ENCODE data around the gene A1BG. TPM values are rescaled to one million over a fixed set of nuclear protein-coding genes. Genes with fewer than 3 reads are reported as not detected.

The A1BG gene
- total and polyA plus RNA-seq, 2 of the 13 experiments (the other 11 are each of a cell fraction or from before 2014, with no cell fraction given) = 14.7 to 41.4 TPM

DNA sequence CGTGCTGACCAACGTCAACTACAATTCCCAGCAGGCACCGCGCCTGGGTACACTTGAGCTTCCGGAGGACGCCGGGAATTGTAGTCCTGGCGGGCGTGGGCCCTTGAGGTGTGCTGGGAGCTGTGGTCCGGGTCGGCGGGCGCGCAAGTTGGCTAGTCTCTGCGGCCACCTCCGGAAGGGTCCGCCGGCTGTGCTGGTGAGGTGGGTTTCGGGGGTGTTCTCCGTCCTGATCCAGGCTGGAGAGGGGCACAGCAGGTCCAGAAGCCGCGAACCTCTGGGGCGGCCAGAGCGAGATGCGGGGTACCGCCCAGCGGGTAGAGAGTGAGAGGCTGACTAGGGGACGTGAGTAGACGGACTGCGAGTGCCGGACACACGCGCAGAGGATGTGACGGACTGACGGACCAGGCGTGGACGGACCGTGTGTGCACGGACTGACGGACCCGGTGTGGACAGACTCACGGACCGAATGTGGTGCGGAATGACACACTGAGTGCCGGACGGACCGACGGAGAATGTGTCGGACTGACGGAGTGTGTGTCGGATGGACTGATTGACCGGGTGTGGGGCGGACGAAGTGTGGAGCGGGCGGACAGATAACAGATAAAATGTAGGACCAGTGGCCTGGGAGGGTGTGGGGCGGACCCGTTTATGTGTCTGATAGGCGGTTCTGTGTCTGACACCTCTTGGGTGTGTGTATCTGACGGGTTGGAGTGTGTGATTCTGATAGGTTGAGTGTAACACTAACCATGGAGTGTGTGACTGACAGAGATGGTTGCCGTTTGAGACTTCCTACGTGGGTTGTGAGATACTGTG lies 26.2 kb downstream of the A1BG start, which contains the start of gene ZSCAN22 (continued):
- TF ChIP-seq, protein P1, sequence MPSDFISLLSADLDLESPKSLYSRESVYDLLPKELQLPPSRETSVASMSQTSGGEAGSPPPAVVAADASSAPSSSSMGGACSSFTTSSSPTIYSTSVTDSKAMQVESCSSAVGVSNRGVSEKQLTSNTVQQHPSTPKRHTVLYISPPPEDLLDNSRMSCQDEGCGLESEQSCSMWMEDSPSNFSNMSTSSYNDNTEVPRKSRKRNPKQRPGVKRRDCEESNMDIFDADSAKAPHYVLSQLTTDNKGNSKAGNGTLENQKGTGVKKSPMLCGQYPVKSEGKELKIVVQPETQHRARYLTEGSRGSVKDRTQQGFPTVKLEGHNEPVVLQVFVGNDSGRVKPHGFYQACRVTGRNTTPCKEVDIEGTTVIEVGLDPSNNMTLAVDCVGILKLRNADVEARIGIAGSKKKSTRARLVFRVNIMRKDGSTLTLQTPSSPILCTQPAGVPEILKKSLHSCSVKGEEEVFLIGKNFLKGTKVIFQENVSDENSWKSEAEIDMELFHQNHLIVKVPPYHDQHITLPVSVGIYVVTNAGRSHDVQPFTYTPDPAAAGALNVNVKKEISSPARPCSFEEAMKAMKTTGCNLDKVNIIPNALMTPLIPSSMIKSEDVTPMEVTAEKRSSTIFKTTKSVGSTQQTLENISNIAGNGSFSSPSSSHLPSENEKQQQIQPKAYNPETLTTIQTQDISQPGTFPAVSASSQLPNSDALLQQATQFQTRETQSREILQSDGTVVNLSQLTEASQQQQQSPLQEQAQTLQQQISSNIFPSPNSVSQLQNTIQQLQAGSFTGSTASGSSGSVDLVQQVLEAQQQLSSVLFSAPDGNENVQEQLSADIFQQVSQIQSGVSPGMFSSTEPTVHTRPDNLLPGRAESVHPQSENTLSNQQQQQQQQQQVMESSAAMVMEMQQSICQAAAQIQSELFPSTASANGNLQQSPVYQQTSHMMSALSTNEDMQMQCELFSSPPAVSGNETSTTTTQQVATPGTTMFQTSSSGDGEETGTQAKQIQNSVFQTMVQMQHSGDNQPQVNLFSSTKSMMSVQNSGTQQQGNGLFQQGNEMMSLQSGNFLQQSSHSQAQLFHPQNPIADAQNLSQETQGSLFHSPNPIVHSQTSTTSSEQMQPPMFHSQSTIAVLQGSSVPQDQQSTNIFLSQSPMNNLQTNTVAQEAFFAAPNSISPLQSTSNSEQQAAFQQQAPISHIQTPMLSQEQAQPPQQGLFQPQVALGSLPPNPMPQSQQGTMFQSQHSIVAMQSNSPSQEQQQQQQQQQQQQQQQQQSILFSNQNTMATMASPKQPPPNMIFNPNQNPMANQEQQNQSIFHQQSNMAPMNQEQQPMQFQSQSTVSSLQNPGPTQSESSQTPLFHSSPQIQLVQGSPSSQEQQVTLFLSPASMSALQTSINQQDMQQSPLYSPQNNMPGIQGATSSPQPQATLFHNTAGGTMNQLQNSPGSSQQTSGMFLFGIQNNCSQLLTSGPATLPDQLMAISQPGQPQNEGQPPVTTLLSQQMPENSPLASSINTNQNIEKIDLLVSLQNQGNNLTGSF (CRISPR knock-in tag; IDR thresholded peaks at IDR 0.05) = no peak
- TF ChIP-seq ZNF34 (CRISPR knock-in tag; IDR thresholded peaks at IDR 0.05; ENCODE audit: borderline replicate concordance) = 0 out of 2 replicates have a peak, but pooled peaks have one; percentile 61
- TF ChIP-seq ZNF484 (CRISPR knock-in tag; IDR thresholded peaks at IDR 0.05; ENCODE audit: borderline replicate concordance, low read depth) = no peak
- peak; percentile 22 for TF ChIP-seq PRDM10 (CRISPR knock-in tag; IDR thresholded peaks at IDR 0.05; ENCODE audit: low read depth)
- TF ChIP-seq RXRB (CRISPR knock-in tag; IDR thresholded peaks at IDR 0.05; ENCODE audit: borderline replicate concordance) = 0 out of 2 replicates have a peak, but pooled peaks have one; percentile 23
- TF ChIP-seq SMAD3 (CRISPR knock-in tag; IDR thresholded peaks at IDR 0.05) = peak; percentile 57; the same call in 1 of the 2 replicates
- TF ChIP-seq, protein P2, sequence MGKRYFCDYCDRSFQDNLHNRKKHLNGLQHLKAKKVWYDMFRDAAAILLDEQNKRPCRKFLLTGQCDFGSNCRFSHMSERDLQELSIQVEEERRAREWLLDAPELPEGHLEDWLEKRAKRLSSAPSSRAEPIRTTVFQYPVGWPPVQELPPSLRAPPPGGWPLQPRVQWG (CRISPR knock-in tag; IDR thresholded peaks at IDR 0.05; ENCODE audit: borderline replicate concordance, low read depth) = no peak
- TF ChIP-seq, protein P3, sequence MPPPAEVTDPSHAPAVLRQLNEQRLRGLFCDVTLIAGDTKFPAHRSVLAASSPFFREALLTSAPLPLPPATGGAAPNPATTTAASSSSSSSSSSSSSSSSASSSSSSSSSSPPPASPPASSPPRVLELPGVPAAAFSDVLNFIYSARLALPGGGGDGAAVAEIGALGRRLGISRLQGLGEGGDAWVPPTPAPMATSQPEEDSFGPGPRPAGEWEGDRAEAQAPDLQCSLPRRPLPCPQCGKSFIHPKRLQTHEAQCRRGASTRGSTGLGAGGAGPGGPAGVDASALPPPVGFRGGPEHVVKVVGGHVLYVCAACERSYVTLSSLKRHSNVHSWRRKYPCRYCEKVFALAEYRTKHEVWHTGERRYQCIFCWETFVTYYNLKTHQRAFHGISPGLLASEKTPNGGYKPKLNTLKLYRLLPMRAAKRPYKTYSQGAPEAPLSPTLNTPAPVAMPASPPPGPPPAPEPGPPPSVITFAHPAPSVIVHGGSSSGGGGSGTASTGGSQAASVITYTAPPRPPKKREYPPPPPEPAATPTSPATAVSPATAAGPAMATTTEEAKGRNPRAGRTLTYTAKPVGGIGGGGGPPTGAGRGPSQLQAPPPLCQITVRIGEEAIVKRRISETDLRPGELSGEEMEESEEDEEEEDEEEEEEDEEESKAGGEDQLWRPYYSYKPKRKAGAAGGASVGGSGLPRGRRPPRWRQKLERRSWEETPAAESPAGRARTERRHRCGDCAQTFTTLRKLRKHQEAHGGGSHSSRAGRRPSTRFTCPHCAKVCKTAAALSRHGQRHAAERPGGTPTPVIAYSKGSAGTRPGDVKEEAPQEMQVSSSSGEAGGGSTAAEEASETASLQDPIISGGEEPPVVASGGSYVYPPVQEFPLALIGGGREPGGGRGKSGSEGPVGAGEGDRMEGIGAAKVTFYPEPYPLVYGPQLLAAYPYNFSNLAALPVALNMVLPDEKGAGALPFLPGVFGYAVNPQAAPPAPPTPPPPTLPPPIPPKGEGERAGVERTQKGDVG (CRISPR knock-in tag; IDR thresholded peaks at IDR 0.05; ENCODE audit: borderline replicate concordance) = 0 out of 2 replicates have a peak, but pooled peaks have one; percentile 82
- no peak for TF ChIP-seq RBM22 (optimal IDR thresholded peaks at IDR 0.05; ENCODE audit: low read length)
- TF ChIP-seq KAT7 (CRISPR knock-in tag; IDR thresholded peaks at IDR 0.05; ENCODE audit: borderline replicate concordance) = peak; percentile 69; the same call in 1 of the 2 replicates
- TF ChIP-seq MNT (IDR thresholded peaks at IDR 0.05) = peak; percentile 3; the same call in 1 of the 2 replicates
- no peak; the same call in none of the 2 replicates for TF ChIP-seq ZNF451 (CRISPR knock-in tag; IDR thresholded peaks at IDR 0.05)
